Stimulated activated CD8-positive, alpha-beta memory T cell treated with anti-CD3 and anti-CD28 coated beads, Interleukin-7, amount 100 ng/mL, for 24 hours (primary cell): ENCODE results near the gene KCNJ4.

ENCODE experiments used
- DNase-seq: peaks from one replicate; pipeline ENCODE4 v3.0.0-alpha.2; 2020; ENCODE audit warnings: low read depth

KCNJ4 gene

GRCh38 chr22:38429499-38430068, 25.4 kb downstream of the KCNJ4 start:
- no peak for DNase-seq

DNA sequence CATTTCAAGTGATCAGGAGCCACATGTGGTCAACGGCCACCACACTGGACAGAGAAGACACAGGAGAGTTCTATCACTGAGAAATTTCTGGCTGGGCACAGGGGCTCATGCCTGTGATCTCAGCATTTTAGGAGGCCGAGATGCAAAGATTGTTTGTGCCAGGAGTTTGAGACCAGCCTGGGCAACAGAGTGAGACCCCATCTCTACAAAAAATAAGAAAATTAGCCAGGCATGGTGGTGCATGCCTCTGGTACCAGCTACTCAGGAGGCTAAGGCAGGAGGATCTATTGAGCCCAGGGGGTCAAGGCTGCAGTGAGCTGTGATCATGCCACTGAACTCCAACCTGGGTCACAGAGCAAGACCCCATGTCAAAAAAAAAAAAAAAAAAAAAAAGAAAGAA, 26.3 kb downstream of the KCNJ4 start:
- DNase-seq = no peak

DNA sequence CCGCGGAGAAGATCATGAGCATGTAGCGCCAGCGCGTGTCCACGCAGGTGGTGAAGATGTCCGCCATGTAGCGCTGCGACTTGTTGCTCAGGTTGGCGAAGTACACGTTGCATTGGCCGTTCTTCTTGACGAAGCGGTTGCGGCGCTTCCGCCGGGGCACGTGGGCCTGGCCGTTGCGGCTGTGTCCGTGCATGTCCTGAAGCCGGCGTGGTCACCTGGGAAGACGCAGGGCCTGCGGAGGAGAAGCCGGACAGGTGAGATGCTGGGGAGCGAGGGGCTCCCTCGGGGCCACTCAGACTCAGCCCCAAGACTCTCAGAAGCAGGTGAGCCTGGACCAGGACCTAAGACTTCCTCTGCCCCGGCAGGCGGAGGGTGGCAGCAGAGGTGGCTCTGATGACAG, 27.1 kb downstream of the KCNJ4 start:
- DNase-seq = no peak

GRCh38 chr22:38427465-38427864, 27.5 kb downstream of the KCNJ4 start:
- DNase-seq = no peak

DNA sequence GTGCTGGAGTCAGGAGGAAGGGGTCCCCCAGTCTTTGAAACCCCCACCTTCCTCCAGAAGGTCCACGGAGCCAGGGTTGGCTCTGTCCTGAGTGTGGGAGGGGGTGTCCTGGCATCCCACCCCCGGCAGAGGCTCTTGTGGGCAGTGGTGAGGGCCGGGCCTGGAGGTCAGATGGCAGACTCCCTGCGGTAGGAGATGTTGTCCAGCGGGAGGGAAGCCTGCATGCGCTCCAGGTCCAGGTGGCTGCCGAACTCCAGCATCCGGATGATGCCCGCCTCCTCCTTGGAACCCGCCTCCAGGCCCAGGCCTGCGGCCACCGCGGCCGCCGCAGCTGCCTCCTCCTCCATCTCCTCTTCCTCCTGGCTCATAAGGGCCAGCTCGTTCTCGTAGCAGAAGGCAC, 28.4 kb downstream of the KCNJ4 start:
- DNase-seq = no peak

- no peak for DNase-seq
Measured at GRCh38 chr22:38424525-38425080, 30.4 kb downstream of the KCNJ4 start.

- no peak for DNase-seq
Measured at GRCh38 chr22:38423512-38424503, 31.2 kb downstream of the KCNJ4 start.

DNA sequence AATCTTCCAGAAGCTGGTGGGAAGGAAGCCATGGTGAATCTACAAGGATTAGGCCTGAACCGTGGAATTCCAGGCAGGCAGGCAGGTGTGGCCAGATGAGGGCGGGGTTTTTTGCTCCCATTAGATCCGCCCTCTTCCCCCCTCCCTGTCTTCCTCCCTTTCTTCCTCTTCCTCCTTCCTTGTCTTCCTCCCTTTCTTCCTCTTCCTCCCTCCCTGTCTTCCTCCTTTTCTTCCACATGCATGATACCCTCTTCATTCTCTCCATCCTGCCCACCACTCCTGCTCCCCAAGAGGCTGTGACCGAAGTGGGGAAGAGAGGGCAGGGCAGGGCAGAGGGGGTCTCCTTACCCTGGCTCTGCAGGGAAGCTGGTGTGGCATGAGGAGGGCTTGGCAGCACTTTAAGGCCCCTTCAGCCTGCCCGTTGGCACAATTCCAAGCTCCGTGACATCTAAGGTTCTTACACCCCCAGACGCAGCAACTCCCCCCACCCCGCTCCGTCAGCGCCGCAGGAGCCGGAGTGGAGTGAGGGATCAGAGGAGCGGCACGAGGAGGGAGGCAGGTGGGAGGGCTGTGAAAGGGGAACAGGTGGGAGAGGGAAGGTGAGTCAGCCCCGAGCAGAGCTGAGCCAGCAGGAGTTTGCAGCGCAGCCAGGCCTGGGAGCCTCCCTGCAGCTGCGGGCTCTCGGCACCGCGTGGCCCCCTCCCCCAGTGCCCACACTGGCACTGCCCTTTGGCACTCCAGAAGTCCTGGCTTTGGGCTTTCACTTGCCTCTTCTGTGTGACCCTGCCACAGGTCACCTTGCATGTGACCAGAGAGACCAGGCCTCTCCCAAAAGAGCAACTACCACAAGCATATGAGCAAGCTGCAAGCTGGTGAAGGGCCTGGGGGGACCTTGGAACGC, 32.1 kb downstream of the KCNJ4 start:
- DNase-seq = no peak

DNA sequence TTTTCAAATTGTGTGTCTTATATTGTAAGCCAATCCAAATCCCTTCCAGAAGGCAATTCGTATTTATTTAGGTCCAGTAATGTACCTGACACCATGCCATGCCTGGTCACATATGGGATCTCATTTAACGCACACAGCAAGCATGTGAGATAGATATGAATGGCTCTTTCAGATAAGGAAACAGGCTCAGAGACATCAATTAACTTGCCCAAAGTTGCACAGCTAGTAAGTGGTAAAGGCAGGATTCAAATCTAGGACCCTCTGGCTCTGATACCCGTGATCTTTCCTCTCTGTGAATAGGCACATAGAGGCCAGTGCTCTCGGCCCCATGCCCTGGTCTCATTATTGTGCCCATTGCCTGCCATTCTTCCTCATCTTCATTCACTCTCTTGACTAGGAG, 34.3 kb downstream of the KCNJ4 start:
- DNase-seq = no peak

GRCh38 chr22:38419858-38420160, 35.2 kb downstream of the KCNJ4 start:
- DNase-seq = no peak

DNA sequence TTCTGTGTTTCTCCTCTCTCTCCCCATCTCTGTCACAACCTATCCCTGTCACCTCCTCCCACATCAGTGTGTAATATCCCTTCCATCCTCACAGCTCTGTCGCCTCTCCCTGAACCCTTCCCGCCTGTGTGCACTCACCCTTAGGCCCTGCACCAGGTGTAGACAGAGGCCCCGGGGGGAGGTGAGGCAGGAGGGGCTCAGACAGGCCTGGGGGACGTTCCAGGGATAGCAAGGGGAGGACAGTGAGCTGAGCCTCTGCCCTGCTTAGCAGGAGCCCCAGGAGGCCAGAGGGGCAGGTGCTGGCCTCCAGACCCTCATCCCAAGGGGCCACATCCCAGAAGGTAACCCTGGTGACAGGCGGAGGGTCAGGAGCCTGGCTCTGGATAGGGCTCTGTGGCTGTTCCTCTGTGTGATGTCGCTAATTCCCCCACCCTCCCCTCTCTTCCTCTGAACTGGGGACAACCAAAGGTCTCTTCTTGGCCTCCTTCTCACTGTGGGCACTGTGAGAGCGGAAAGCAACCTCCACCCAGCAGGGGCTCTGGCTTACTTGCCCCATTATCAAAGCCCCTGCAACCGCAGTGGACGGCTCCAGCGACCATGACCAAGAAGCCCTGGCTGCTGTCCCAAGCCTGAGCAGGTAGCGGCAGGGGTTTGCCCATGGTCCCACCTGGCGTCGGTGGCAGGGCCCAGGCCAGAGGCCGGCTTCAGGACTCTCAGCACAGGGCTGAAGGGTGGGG, 35.7 kb downstream of the KCNJ4 start:
- no peak for DNase-seq

DNA sequence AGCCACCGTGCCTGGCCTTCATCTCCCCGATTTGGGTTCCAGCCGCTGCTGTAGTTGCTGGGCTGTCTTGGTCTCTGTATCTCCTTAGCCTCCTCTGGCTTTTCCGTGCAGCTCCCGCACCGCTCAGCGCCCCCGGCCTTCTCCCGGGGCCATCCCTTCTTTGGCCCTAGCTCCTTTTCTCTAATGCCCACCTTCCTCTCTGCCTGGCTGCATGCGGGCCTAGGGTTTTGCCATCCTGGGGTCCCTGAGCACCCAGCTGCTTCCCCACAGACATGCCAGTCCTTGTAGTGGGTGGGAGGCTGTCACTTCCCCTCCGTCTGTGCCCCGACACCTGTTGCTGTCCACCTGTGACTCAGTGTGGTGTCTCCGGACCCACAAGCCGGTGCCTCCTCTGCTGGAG, 36.4 kb downstream of the KCNJ4 start:
- DNase-seq = no peak

DNA sequence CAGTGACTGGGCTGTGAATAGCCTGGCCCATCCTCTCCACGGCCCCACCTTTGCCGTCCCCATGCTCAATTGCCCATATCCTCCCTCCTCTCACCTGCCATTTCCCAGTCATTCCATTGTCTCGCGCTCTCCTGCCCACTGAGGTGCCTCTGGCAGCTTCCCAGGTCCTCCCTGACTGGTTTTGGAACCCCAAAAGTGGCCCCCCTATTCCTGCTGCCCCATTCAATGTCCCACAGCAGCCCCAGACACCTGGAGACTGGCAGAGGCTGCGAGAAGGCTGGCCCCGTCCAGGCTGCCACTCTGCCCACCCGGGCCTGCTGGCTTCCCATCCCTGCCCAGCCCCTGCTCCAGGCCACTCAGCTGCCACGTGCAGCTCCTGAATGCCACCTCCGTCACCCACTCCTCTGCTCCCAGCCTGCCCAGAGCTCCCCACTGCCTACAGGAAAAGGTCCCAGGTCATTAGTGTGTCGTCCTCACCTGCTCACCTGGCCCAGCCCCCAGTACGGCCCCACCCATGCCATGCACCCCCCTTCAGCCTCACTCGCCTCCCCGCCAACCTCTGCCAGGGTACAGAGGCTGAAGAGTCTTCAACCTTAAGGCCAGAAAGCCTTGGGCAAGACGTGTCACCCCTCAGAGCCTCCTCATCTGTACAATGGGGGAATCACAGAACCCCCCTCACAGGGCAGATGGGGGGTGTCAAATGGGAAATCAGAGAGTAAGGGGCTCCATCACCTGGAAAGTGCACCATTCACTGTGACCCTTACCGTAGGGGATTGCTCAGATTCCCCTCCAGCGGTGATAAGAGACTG, 37.5 kb downstream of the KCNJ4 start:
- no peak for DNase-seq

- no peak for DNase-seq
Measured at GRCh38 chr22:38416621-38417251, 38.3 kb downstream of the KCNJ4 start.

GRCh38 chr22:38415561-38416321, 39.3 kb downstream of the KCNJ4 start:
- no peak for DNase-seq

- DNase-seq = no peak
Measured at GRCh38 chr22:38415046-38415445, 40.0 kb downstream of the KCNJ4 start.

GRCh38 chr22:38414009-38414395, 41.0 kb downstream of the KCNJ4 start:
- no peak for DNase-seq

DNA sequence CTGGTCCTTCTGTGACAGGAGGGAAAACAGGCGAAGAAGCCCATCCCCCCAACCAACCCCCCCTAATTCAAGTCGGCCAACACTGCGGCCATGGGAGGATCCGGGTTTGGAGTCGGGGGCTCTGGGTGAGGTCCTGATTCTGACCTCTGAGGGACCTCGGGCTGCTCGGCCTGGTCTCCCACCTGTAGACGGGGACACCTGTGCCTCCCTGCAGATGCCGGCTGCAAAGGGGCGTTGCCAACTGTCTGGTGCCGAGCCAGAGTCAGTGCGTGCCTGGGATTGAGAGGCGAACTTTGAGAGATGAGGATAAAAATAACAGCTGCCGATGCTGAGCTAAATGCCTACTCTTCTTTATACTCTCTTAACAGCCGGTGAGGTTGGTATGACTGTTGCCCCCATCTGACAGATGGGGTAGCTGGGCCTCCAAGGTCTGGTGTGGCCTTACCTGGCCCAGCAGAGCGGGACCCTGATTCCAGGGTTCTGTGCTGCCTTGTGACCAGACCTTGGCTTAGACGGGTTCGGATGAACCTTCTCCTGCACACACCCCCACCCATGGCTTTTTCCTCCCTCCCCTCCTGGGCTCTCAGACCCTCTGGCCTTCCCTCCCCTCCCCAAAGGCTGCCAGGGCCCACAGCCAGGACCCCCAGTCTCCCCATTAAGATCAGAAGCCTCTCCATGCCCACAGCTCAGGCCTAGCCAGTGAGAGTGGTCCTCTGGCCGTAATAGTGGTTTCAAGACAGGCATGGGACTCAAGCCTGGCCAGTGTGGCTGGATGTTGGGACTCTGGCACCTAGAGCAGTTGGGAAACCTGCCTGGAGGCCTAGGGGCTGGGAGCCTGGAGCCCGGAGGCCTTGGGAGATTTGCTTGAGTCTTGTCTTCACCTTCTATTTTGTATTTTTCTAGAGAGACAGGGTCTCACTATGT, 41.7 kb downstream of the KCNJ4 start:
- no peak for DNase-seq
